Astrocyte (in vitro differentiated cells and primary cell): ENCODE results near the gene SLIT3. TPM values are rescaled to one million over a fixed set of nuclear protein-coding genes. Genes with fewer than 3 reads are reported as not detected.

Experiments used
- DNase-seq: peaks from one replicate; pipeline ENCODE4 v3.0.0-alpha.2; 2010; ENCODE audit warnings: low read depth
- FAIRE-seq: peaks from 2 replicates; lab custom pipeline; 2011; peaks lifted over from hg19 to GRCh38; lab: Jason Lieb, UNC
- H2AFZ ChIP-seq: 2 replicates; pipeline ENCODE4 v1.6.0; 2012; ENCODE audit warnings: low read depth, low read length, inconsistent platforms
- H3K27ac ChIP-seq: 2 replicates; pipeline ENCODE4 v1.5.1; 2011; ENCODE audit warnings: low read depth, low read length, inconsistent platforms
- H3K27me3 ChIP-seq: 2 replicates; pipeline ENCODE4 v1.6.0; 2011; ENCODE audit warnings: low read length, inconsistent platforms; ENCODE audit not compliant: insufficient read depth
- H3K36me3 ChIP-seq: 2 replicates; pipeline ENCODE4 v1.5.1; 2011; ENCODE audit warnings: low read length, inconsistent platforms; ENCODE audit not compliant: insufficient read depth
- H3K4me1 ChIP-seq: 2 replicates; pipeline ENCODE4 v1.5.1; 2011; ENCODE audit warnings: low read length, inconsistent platforms; ENCODE audit not compliant: insufficient read depth
- H3K4me2 ChIP-seq: 2 replicates; pipeline ENCODE4 v1.6.0; 2012; ENCODE audit warnings: low read length, inconsistent platforms
- H3K4me3 ChIP-seq: 2 replicates; pipeline ENCODE4 v1.5.1; 2011; ENCODE audit warnings: low read depth, mild to moderate bottlenecking, low read length, inconsistent platforms; ENCODE audit not compliant: insufficient read depth
- H3K79me2 ChIP-seq: 2 replicates; pipeline ENCODE4 v1.6.0; 2012; ENCODE audit warnings: mild to moderate bottlenecking, low read length, inconsistent platforms; ENCODE audit not compliant: insufficient read depth
- H3K9ac ChIP-seq: 2 replicates; pipeline ENCODE4 v1.6.0; 2012; ENCODE audit warnings: mild to moderate bottlenecking, low read length, inconsistent platforms
- H3K9me3 ChIP-seq: 2 replicates; pipeline ENCODE4 v1.5.1; 2012; ENCODE audit warnings: low read depth, mild to moderate bottlenecking, low read length, inconsistent platforms; ENCODE audit not compliant: insufficient read depth
- H4K20me1 ChIP-seq: 2 replicates; pipeline ENCODE4 v1.6.0; 2012; ENCODE audit warnings: low read length, inconsistent platforms; ENCODE audit not compliant: insufficient read depth
- H3K27ac Mint-ChIP-seq: one replicate; pipeline ENCODE4 v1.8.0; 2021; ENCODE audit warnings: mild to moderate bottlenecking, mixed read lengths; ENCODE audit not compliant: unreplicated experiment
- H3K27me3 Mint-ChIP-seq: one replicate; pipeline ENCODE4 v1.8.0; 2021; ENCODE audit warnings: low read depth, mixed read lengths; ENCODE audit not compliant: unreplicated experiment
- H3K36me3 Mint-ChIP-seq: one replicate; pipeline ENCODE4 v1.8.0; 2021; ENCODE audit warnings: low read depth, mixed read lengths; ENCODE audit not compliant: unreplicated experiment
- H3K4me1 Mint-ChIP-seq: one replicate; pipeline ENCODE4 v1.8.0; 2021; ENCODE audit warnings: low read depth, mixed read lengths; ENCODE audit not compliant: unreplicated experiment
- H3K4me3 Mint-ChIP-seq: one replicate; pipeline ENCODE4 v1.8.0; 2021; ENCODE audit warnings: mild to moderate bottlenecking, moderate library complexity, mixed read lengths; ENCODE audit not compliant: unreplicated experiment
- H3K9me3 Mint-ChIP-seq: one replicate; pipeline ENCODE4 v1.8.0; 2021; ENCODE audit warnings: mild to moderate bottlenecking, mixed read lengths; ENCODE audit not compliant: unreplicated experiment
- CTCF ChIP-seq: IDR thresholded peaks from 2 replicates; pipeline ENCODE4 v1.5.1; 2011; ENCODE audit warnings: low read depth, mild to moderate bottlenecking, inconsistent platforms, low read length, moderate library complexity; ENCODE audit not compliant: insufficient read depth
- EZH2 ChIP-seq: IDR thresholded peaks from 2 replicates; pipeline ENCODE4 v1.6.1; 2012; ENCODE audit warnings: mild to moderate bottlenecking, low read length, inconsistent platforms; ENCODE audit not compliant: insufficient read depth
- total RNA-seq: library from RNA; stranded (reverse); gene quantifications from 2 replicates; pipeline ENCODE4 v1.2.1, GENCODE V29; 2021

The SLIT3 gene
- total RNA-seq, 1 donor from 2014 or later, result 20.7 TPM

- FAIRE-seq (no peak), DNase-seq (no peak)
- Histone ChIP-seq H3K9ac (no peak overlapping the region), H3K4me1 (no peaks in the 10 kb centered on the region), H3K4me2 (no peak overlapping the region), H3K27ac (no peak overlapping the region), H3K27me3 (no peaks in the 10 kb centered on the region), H3K79me2 (no peaks in the 10 kb centered on the region), H3K36me3 (no peaks in the 10 kb centered on the region), H3K4me3 (no peak overlapping the region), H4K20me1 (no peaks in the 10 kb centered on the region), H2AFZ (no peak overlapping the region), H3K9me3 (no peaks in the 10 kb centered on the region)
- Mint-ChIP-seq H3K4me3 (no peak overlapping the region), H3K9me3 (peaks cover 8% of the 10 kb centered on the region), H3K4me1 (no peaks in the 10 kb centered on the region), H3K36me3 (peaks cover 29% of the 10 kb centered on the region), H3K27ac (no peak overlapping the region), H3K27me3 (peaks cover 46% of the 10 kb centered on the region)
- TF ChIP-seq EZH2 (no peak), CTCF (no peak)
Observed at GRCh38 chr5:168773226-168773625, 527.7 kb downstream of the SLIT3 start.

- no peak overlapping the region for H3K27ac ChIP-seq
- H3K4me3 ChIP-seq, result no peak overlapping the region
- no peaks in the 10 kb centered on the region for H3K4me1 Mint-ChIP-seq
- H3K4me3 Mint-ChIP-seq, result no peak overlapping the region
- H3K36me3 ChIP-seq, result no peaks in the 10 kb centered on the region
- TF ChIP-seq EZH2 (no peak), CTCF (no peak)
- H3K79me2 ChIP-seq, result no peaks in the 10 kb centered on the region
- peaks cover 36% of the 10 kb centered on the region for H3K36me3 Mint-ChIP-seq
- H4K20me1 ChIP-seq, result no peaks in the 10 kb centered on the region
- no peak overlapping the region for H3K27ac Mint-ChIP-seq
- no peak overlapping the region for H3K4me2 ChIP-seq
- peaks cover 14% of the 10 kb centered on the region for H3K9me3 Mint-ChIP-seq
- no peak for FAIRE-seq
- H2AFZ ChIP-seq, result no peak overlapping the region
- H3K9me3 ChIP-seq, result no peaks in the 10 kb centered on the region
- H3K4me1 ChIP-seq, result no peaks in the 10 kb centered on the region
- H3K9ac ChIP-seq, result no peak overlapping the region
- H3K27me3 Mint-ChIP-seq, result peaks cover 45% of the 10 kb centered on the region
- no peaks in the 10 kb centered on the region for H3K27me3 ChIP-seq
- no peak for DNase-seq
Observed at GRCh38 chr5:168772316-168772961, 528.5 kb downstream of the SLIT3 start.

GRCh38 chr5:168771678-168772077 lies 529.3 kb downstream of the SLIT3 start:
- no peaks in the 10 kb centered on the region for H3K36me3 ChIP-seq
- no peak overlapping the region for H3K4me3 Mint-ChIP-seq
- no peak overlapping the region for H3K27ac Mint-ChIP-seq

More at GRCh38 chr5:168771678-168772077, 529.3 kb downstream of the SLIT3 start:
- Mint-ChIP-seq H3K4me1 (no peaks in the 10 kb centered on the region), H3K9me3 (peaks cover 17% of the 10 kb centered on the region), H3K36me3 (peaks cover 43% of the 10 kb centered on the region), H3K27me3 (peaks cover 48% of the 10 kb centered on the region)
- Histone ChIP-seq H3K4me2 (no peak overlapping the region), H3K27ac (no peak overlapping the region), H3K27me3 (no peaks in the 10 kb centered on the region), H3K79me2 (no peaks in the 10 kb centered on the region), H3K4me1 (no peaks in the 10 kb centered on the region), H3K9ac (no peak overlapping the region), H3K9me3 (no peaks in the 10 kb centered on the region), H2AFZ (no peak overlapping the region), H3K4me3 (no peak overlapping the region), H4K20me1 (no peaks in the 10 kb centered on the region)
- TF ChIP-seq CTCF (no peak), EZH2 (no peak)
- FAIRE-seq (no peak), DNase-seq (no peak)
